A172 (cell line): ENCODE data around the gene SLC39A9. TPM values are rescaled to one million over a fixed set of nuclear protein-coding genes. Genes with fewer than 3 reads are reported as not detected.
A peak's percentile ranks its signal among the peaks of the same experiment; 100 is the strongest.

Source experiments
- DNase-seq: peaks from one replicate; pipeline ENCODE4 v3.0.0-alpha.2; 2015; ENCODE audit warnings: low spot score
- total RNA-seq: library from RNA; depleted of rRNA; stranded (reverse); fragments of >200 nt; shearing (Covaris generic); gene quantifications from 2 replicates; pipeline ENCODE4 v1.2.3, GENCODE V29; 2014

Gene SLC39A9
- total RNA-seq, 1 experiment from 2014 or later = 53.9 TPM

- DNase-seq = no peak
Measured at GRCh38 chr14:69424149-69424923, 25.8 kb downstream of the SLC39A9 start.

- DNase-seq = no peak
Measured at GRCh38 chr14:69427596-69427995, 29.1 kb downstream of the SLC39A9 start.

GRCh38 chr14:69428289-69428998, 30.0 kb downstream of the SLC39A9 start:
- DNase-seq = no peak

DNA sequence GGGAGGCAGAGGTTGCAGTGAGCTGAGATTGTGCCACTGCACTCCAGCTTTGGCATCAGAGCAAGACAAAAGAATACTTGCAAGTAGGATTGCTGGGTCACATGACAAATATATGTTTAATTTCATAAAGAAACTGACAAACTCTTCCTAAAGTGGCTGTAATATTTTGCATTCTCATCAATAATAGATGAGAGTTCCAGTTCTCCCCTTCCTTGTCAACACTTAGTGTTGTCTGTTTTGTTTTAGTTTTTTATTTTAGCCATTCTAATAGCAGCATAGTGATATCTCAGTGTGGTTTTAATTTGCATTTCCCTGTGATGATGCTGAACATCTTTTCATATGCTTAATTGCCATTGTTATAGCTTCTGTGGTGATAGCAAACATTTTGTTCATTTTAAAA, 31.2 kb downstream of the SLC39A9 start:
- DNase-seq = no peak

DNA sequence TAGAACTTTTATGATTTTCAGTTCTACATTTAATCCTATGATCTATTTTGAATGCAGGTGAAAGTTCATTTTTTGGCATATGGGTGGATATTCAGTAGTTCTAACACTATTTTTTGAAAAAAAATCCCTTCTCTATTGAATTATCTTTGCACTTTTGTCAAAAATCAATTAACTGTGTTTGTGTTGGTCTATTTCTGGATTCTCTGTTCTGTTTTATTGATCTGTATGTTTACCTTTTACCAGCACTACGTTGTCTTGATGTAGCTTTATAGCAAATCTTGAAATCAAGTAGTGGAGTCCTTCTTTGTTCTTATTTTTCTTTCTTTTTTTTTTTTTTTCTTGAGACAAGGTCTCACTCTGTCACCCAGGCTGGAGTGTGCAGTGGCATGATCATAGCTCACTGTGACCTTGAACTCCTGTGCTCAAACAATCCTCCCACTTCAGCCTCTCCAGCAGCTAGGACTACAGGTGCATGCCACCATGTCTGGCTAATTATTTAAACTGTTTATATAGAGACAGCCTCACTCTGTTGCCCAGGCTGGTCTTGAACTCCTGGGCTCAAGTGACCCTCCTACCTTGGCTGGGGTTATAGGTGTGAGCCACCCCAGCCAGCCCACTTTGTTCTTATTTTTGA, 31.9 kb downstream of the SLC39A9 start:
- DNase-seq = no peak

DNA sequence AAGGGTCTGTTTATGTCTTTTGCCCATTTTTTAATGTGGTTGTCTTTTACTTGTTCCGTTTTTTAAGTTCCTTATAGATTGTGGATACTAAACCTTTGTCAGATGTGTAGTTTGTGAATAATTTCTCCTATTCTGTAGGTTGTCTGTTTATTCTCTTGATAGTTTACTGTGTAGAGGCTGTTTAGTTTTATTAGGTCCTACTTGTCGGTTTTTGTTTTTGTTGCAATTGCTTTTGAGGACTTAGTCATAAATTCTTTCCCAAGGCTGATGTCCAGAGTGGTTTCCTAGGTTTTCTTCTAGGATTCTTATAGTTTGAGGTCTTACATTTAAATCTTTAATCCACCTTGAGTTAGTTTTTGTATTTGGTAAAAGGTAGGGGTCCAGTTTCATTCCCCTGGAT, 33.9 kb downstream of the SLC39A9 start:
- DNase-seq = no peak

- no peak for DNase-seq
Measured at GRCh38 chr14:69439521-69440270, 41.2 kb downstream of the SLC39A9 start.

GRCh38 chr14:69441948-69442347, 43.5 kb downstream of the SLC39A9 start:
- DNase-seq = no peak

DNA sequence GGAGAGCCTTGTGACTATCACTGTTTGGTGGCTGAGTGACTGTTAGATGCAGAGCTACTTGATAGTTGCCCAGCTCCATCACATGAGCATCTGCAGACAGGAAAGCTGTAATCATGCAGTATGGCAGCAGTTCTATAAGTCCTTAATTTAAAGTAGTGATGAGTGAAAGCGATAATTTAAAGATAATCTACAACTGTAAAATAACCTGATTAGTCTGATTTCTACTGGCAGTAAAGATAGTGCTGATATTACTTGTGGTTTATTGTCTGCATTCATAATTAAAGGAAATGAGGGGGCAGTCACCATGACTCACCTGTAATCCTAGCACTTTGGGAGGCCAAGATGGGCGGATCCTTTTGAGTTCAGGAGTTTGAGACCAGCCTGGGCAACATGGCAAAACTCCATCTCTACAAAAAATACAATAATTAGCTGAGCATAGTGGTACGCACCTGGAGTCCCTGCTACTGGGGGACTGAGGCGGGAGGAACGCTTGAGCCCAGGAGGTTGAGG, 44.9 kb downstream of the SLC39A9 start:
- no peak for DNase-seq

- DNase-seq = no peak
Measured at GRCh38 chr14:69449216-69449615, 50.7 kb downstream of the SLC39A9 start.

GRCh38 chr14:69451941-69452340, 53.4 kb downstream of the SLC39A9 start:
- no peak for DNase-seq

- no peak for DNase-seq
Measured at GRCh38 chr14:69458350-69458749, 59.9 kb downstream of the SLC39A9 start.

DNA sequence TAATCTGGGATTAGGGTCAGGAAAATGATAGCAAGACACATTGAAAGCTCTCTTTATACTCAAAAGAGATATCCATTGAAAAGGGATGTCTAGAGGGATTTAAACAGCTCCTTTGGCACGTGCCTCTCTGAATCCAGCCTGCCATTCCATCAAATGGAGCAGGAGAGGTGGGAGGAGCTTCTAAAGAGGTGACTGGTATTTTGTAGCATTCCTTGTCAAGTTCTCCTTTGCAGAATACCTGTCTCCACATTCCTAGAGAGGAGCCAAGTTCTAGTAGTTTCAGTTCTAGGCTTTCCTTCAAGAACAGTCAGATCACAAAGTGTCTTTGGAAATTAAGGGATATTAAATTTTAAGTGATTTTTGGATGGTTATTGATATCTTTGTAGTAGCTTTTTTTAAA, 60.6 kb downstream of the SLC39A9 start:
- DNase-seq = no peak

GRCh38 chr14:69460093-69460701, 61.7 kb downstream of the SLC39A9 start:
- DNase-seq = peak; percentile 66

- DNase-seq = peak; percentile 1
Measured at GRCh38 chr14:69464379-69464778, 65.9 kb downstream of the SLC39A9 start.

GRCh38 chr14:69464829-69465228, 66.3 kb downstream of the SLC39A9 start:
- peak; percentile 83 for DNase-seq

DNA sequence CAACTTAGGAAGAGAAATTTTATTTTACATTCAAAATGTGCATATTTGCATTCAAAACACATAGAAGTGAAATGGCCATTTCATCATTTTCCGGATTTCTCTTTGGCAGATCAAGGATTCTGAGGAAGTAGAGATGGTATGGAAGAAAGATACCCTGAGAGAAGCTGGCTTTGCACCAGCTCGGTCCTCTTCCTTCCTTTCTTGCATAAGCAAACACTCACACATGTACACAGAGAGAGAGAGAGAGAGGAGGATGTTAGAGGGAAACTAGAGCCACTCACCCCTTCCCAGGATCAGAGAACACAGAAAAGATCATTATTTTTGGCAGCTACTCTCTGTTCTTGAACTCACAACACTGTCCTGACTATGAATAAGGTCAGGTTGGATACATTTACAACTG, 70.5 kb downstream of the SLC39A9 start:
- no peak for DNase-seq

DNA sequence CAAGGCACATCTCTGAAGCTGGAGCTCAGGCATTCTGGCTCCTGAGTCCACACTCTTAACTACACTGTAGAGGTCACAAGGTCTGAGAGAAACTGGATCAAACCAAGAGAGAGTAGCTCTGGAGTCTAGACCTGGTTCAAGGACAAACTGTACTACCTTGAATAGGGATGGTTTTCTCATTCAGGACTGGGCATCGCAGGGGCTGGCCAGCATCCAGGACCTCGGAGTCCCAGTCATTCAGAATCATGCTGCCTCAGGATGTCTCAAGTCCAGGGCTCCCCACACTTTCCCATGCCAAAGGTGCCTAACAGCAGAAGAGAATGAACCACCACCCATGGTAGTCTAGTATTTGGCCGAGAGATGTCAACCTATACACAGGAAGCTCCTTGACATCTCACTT, 72.9 kb downstream of the SLC39A9 start:
- no peak for DNase-seq

DNA sequence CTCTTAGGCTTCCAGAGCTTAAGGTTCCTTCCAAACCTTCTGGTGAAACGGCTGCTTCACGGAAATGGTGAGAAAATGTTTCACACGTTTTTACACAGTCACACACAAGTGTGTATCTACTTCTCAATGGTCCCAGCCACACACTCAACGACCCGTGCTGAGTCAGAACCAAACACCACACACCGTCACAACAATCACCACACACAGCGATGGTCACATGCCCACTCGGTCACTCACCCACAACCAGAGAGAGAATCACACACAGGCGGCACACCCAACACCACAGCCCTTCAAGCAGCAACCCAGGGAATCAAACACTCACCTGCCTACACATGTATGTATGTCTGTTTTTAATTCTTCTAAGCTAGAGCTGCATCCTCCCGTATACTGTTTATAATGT, 73.4 kb downstream of the SLC39A9 start:
- DNase-seq = no peak

- no peak for DNase-seq
Measured at GRCh38 chr14:69473260-69473659, 74.8 kb downstream of the SLC39A9 start.

- no peak for DNase-seq
Measured at GRCh38 chr14:69473946-69474345, 75.5 kb downstream of the SLC39A9 start.
